SK-N-SH (cell line): ENCODE measurements around the gene ZNF732. TPM values are rescaled to one million over a fixed set of nuclear protein-coding genes. Genes with fewer than 3 reads are reported as not detected.

Experiments used
- CTCF ChIA-PET: fragments of 300-600, 350-600 bp; formaldehyde crosslinking; extraction: SDS; loops from one replicate; lab custom pipeline; 2021; lab: Yijun Ruan, JAX
- POLR2A ChIA-PET: fragments of 350-600 bp; sonication (Branson Sonifier 250); formaldehyde crosslinking; extraction: SDS; loops from one replicate; lab custom pipeline; 2020; ENCODE audit warnings: antibody characterized with exemption, inconsistent platforms; lab: Yijun Ruan, JAX
- DNase-seq: peaks from one replicate; pipeline ENCODE4 v3.0.0; 2012
- H2AFZ ChIP-seq: fragments of 200-600 bp; sonication (generic); 2 replicates; pipeline ENCODE4 v1.8.1; 2016; ENCODE audit warnings: antibody characterized with exemption, mild to moderate bottlenecking, low read depth
- H3F3A ChIP-seq: fragments of 200-600 bp; sonication (generic); replicated peaks from 2 replicates; pipeline ENCODE3; 2016; ENCODE audit warnings: antibody characterized with exemption, mild to moderate bottlenecking; ENCODE audit not compliant: insufficient read depth
- H3K27ac ChIP-seq, 2 experiments: fragments of 200-500 bp in 1 of 2; fragments of 200-600 bp in 1 of 2; sonication (Bioruptor generic) in 1 of 2; sonication (generic), shearing (Covaris generic) in 1 of 2; 2 replicates each; pipeline versions ENCODE4 v1.5.1 to v1.6.1; 2014 to 2016; ENCODE audit warnings: low read depth in 2 of 2, inconsistent platforms in 1 of 2, low read length in 1 of 2, mild to moderate bottlenecking in 1 of 2, mixed read lengths in 1 of 2
- H3K27me3 ChIP-seq: fragments of 200-600 bp; sonication (generic), shearing (Covaris generic); 2 replicates; pipeline ENCODE4 v1.6.1; 2016; ENCODE audit warnings: mixed run types; ENCODE audit not compliant: insufficient read depth
- H3K36me3 ChIP-seq, 2 experiments: fragments of 200-500 bp in 1 of 2; fragments of 200-600 bp in 1 of 2; sonication (Bioruptor generic) in 1 of 2; sonication (generic) in 1 of 2; replicated peaks in 1 of 2; 2 replicates each; pipeline versions ENCODE3 to v1.5.1; 2014 to 2016; ENCODE audit warnings: low read length in 1 of 2, mild to moderate bottlenecking in 1 of 2; ENCODE audit not compliant: insufficient read depth in 2 of 2, control insufficient read depth in 1 of 2
- H3K4me1 ChIP-seq, 2 experiments: fragments of 200-500 bp in 1 of 2; fragments of 200-600 bp in 1 of 2; sonication (Bioruptor generic) in 1 of 2; sonication (generic), shearing (Covaris generic) in 1 of 2; 2 replicates each; pipeline versions ENCODE4 v1.5.1 to v1.6.1; 2014 to 2016; ENCODE audit warnings: low read depth in 1 of 2, low read length in 1 of 2, mixed run types in 1 of 2; ENCODE audit not compliant: insufficient read depth in 2 of 2, control insufficient read depth in 1 of 2
- H3K4me2 ChIP-seq: fragments of 200-600 bp; sonication (generic), shearing (Covaris generic); 2 replicates; pipeline ENCODE4 v1.6.1; 2017; ENCODE audit warnings: mixed run types
- H3K4me3 ChIP-seq, 2 experiments: fragments of 200-500 bp in 1 of 2; fragments of 200-600 bp in 1 of 2; sonication (Bioruptor generic) in 1 of 2; sonication (generic), shearing (Covaris generic) in 1 of 2; 2 replicates each; pipeline versions ENCODE4 v1.5.1 to v1.8.1; 2014 to 2016; ENCODE audit warnings: low read depth in 2 of 2, inconsistent platforms in 1 of 2, low read length in 1 of 2, mild to moderate bottlenecking in 1 of 2, mixed read lengths in 1 of 2, moderate library complexity in 1 of 2
- H3K79me2 ChIP-seq: fragments of 200-600 bp; sonication (generic); 2 replicates; pipeline ENCODE4 v1.8.1; 2017; ENCODE audit warnings: mild to moderate bottlenecking; ENCODE audit not compliant: insufficient read depth
- H3K9ac ChIP-seq: fragments of 200-600 bp; sonication (generic); 2 replicates; pipeline ENCODE4 v1.6.1; 2017; ENCODE audit warnings: mixed run types
- H3K9me2 ChIP-seq: fragments of 200-600 bp; sonication (generic); 2 replicates; pipeline ENCODE4 v1.6.1; 2017; ENCODE audit warnings: mixed run types
- H3K9me3 ChIP-seq: fragments of 200-600 bp; sonication (generic); 2 replicates; pipeline ENCODE4 v1.6.1; 2017; ENCODE audit warnings: mixed run types, mild to moderate bottlenecking, moderate library complexity
- H4K20me1 ChIP-seq: fragments of 200-600 bp; sonication (generic); 2 replicates; pipeline ENCODE4 v1.6.1; 2017; ENCODE audit warnings: mild to moderate bottlenecking, mixed run types; ENCODE audit not compliant: insufficient read depth
- MEF2A ChIP-seq: IDR thresholded peaks from 2 replicates; pipeline ENCODE4 v1.4.0; 2012; ENCODE audit warnings: low read depth, borderline replicate concordance
- SMC3 ChIP-seq: IDR thresholded peaks from 2 replicates; pipeline ENCODE4 v1.6.1; 2012; ENCODE audit warnings: low read depth, low read length, improper control_type of control experiment
- TAF1 ChIP-seq: IDR thresholded peaks from 2 replicates; pipeline ENCODE4 v1.6.1; 2012; ENCODE audit warnings: low read depth, mild to moderate bottlenecking, low read length, moderate library complexity, borderline replicate concordance
- WGBS: methylation state at CpG from one replicate; pipeline ENCODE4 v1.1.6; 2017; ENCODE audit warnings: low lambda C conversion rate; 5-methylcytosine and 5-hydroxymethylcytosine counted together
- polyA plus RNA-seq, 3 experiments: library from polyadenylated mRNA; depleted of rRNA; stranded (reverse); fragments of >200 nt; gene quantifications; 2 replicates each; pipeline ENCODE4 v1.2.3, GENCODE V29; 2012
- TF ChIP-seq, protein P1 (sequence below): fragments of 150-350 bp; IDR thresholded peaks from 2 replicates; pipeline ENCODE4 v1.6.1; 2017; ENCODE audit warnings: antibody characterized with exemption, low read length, low read depth, borderline replicate concordance
- TF ChIP-seq, protein P2 (sequence below): IDR thresholded peaks from 2 replicates; pipeline ENCODE4; 2012
- TF ChIP-seq, protein P3 (sequence below): IDR thresholded peaks from 2 replicates; pipeline ENCODE4 v1.4.0; 2012; ENCODE audit warnings: low read depth, borderline replicate concordance
- TF ChIP-seq, protein P4 (sequence below): IDR thresholded peaks from 2 replicates; pipeline ENCODE4 v1.4.0; 2012; ENCODE audit warnings: low read depth, borderline replicate concordance

Gene ZNF732
- polyA plus RNA-seq, 1 of the 3 experiments (the other 2 are of a cell fraction), result 0.05 TPM

DNA sequence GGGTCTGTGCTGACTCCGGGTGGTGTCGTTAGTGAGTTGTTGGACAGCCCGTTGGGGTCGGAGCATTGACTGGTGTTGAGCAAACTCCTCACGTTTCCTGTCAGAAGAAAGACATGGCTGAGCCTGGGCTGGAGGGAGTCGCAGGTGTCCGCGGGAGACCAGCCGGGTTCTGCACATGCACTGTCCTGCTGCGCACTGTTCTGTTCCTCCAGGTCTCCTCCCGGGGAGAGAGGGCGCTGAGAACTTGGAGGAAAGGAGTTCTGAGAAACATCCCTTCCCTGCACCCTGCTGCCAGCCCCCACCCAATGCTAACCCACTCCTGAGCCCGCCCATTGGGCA, 33.5 kb upstream of the ZNF732 start:
- H3K36me3 ChIP-seq, result peaks cover 9 to 36% of the 10 kb centered on the region in 2 experiments
- peak overlapping the region; percentile 91 to 92 for H3K4me3 ChIP-seq
- peak overlapping the region; percentile 81; the same call in 1 of the 2 replicates for H3K9ac ChIP-seq
- no peaks in the 10 kb centered on the region for H3K27me3 ChIP-seq
- no peak for TF ChIP-seq MEF2A
- TF ChIP-seq, protein P1, sequence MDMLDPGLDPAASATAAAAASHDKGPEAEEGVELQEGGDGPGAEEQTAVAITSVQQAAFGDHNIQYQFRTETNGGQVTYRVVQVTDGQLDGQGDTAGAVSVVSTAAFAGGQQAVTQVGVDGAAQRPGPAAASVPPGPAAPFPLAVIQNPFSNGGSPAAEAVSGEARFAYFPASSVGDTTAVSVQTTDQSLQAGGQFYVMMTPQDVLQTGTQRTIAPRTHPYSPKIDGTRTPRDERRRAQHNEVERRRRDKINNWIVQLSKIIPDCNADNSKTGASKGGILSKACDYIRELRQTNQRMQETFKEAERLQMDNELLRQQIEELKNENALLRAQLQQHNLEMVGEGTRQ, result no peak
- TF ChIP-seq SMC3, result no peak
- TF ChIP-seq, protein P2, sequence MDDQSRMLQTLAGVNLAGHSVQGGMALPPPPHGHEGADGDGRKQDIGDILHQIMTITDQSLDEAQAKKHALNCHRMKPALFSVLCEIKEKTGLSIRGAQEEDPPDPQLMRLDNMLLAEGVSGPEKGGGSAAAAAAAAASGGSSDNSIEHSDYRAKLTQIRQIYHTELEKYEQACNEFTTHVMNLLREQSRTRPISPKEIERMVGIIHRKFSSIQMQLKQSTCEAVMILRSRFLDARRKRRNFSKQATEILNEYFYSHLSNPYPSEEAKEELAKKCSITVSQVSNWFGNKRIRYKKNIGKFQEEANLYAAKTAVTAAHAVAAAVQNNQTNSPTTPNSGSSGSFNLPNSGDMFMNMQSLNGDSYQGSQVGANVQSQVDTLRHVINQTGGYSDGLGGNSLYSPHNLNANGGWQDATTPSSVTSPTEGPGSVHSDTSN, result no peak
- TF ChIP-seq, all 33 proteins: peak for 0
- POLR2A ChIA-PET, result interaction anchor here (1.1 kb wide), 1 partner anchor 135 kb away, joined by 5 read pairs; no protein-coding TSS in a partner anchor
- Histone ChIP-seq H3K4me2 (peak overlapping the region; percentile 92), H3F3A (no peaks in the 10 kb centered on the region), H3K9me2 (no peaks in the 10 kb centered on the region), H3K9me3 (no peaks in the 10 kb centered on the region; the same call in 1 of the 2 replicates), H3K4me1 (peaks cover 0 to 19% of the 10 kb centered on the region in 2 experiments; a peak in 1 of 4 replicates), H4K20me1 (no peaks in the 10 kb centered on the region), H3K79me2 (peaks cover 54% of the 10 kb centered on the region), H2AFZ (no peak overlapping the region), H3K27ac (no peak overlapping the region)
- CTCF ChIA-PET, result no interaction called here
- 61% methylated on average over 2 of the region's 13 CpGs for WGBS
- no peak for DNase-seq

DNA sequence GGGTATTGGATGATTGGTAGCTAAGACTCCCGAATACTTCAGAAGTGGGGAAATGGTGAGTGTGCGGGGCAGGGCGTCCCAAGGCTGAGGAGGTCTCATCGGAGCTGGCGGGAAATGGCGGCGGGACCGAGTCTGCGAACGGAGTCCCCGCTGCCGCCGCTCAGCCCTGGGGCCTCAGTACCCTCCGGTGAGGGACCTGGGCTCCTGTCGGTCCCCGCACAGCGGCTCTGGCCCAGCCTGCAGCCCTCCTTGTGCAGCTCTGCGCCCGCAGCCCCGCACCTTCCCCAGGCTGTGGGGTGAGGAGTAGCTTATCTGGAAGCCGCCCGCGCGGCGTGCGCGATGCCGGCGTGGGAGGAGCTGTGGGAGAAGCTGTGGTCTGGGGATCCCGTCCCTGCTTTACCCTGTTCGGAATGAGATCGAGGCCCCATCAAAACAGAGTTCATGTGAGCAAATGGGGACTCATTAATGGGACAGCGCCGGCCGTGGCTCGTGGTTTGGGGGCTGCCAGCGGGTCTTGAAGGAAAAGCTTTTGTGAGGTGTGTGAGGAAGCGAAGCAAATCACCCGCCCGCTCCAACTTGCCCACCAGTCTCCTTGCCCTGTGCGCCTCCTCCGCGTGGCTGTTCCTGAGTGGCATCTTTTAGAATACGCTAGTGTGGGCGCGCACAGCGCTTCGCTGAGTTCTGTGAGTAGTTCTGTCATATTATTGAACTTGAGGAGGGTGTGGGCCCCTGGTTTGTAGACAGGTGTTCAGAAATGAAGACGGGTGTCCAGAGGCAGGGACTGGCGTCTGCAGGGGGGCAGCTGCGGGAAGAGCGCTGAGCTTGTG, 32.9 kb upstream of the ZNF732 start:
- CTCF ChIA-PET, result no interaction called here

More for the DNA sequence above, 32.9 kb upstream of the ZNF732 start:
- no peak for DNase-seq
- H4K20me1 ChIP-seq, result no peaks in the 10 kb centered on the region
- H3K9me3 ChIP-seq, result no peaks in the 10 kb centered on the region; the same call in 1 of the 2 replicates
- WGBS, result 9% methylated on average over 27 of the region's 52 CpGs
- POLR2A ChIA-PET, result interaction anchor here (0.9 to 1.1 kb wide), 2 partner anchors 33 to 136 kb away, joined by 3 to 5 read pairs; partner anchors contain the start of gene ZNF732
- H3K9me2 ChIP-seq, result no peaks in the 10 kb centered on the region
- peak overlapping the region; percentile 81 for H3K9ac ChIP-seq
- H3K36me3 ChIP-seq, result peaks cover 8 to 36% of the 10 kb centered on the region in 2 experiments
- no peaks in the 10 kb centered on the region for H3K27me3 ChIP-seq
- H3F3A ChIP-seq, result no peaks in the 10 kb centered on the region
- peak overlapping the region; percentile 77 to 86 for H3K27ac ChIP-seq
- TF ChIP-seq MEF2A (no peak), TAF1 (peak; percentile 7; the same call in 1 of the 2 replicates)
- TF ChIP-seq, protein P3, sequence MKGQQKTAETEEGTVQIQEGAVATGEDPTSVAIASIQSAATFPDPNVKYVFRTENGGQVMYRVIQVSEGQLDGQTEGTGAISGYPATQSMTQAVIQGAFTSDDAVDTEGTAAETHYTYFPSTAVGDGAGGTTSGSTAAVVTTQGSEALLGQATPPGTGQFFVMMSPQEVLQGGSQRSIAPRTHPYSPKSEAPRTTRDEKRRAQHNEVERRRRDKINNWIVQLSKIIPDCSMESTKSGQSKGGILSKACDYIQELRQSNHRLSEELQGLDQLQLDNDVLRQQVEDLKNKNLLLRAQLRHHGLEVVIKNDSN, result no peak
- TF ChIP-seq, protein P4, sequence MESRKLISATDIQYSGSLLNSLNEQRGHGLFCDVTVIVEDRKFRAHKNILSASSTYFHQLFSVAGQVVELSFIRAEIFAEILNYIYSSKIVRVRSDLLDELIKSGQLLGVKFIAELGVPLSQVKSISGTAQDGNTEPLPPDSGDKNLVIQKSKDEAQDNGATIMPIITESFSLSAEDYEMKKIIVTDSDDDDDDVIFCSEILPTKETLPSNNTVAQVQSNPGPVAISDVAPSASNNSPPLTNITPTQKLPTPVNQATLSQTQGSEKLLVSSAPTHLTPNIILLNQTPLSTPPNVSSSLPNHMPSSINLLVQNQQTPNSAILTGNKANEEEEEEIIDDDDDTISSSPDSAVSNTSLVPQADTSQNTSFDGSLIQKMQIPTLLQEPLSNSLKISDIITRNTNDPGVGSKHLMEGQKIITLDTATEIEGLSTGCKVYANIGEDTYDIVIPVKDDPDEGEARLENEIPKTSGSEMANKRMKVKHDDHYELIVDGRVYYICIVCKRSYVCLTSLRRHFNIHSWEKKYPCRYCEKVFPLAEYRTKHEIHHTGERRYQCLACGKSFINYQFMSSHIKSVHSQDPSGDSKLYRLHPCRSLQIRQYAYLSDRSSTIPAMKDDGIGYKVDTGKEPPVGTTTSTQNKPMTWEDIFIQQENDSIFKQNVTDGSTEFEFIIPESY, result no peak
- H3K79me2 ChIP-seq, result peaks cover 50% of the 10 kb centered on the region
- H3K4me1 ChIP-seq, result peaks cover 0 to 19% of the 10 kb centered on the region in 2 experiments; a peak in 1 of 4 replicates
- peak overlapping the region; percentile 91 to 92 for H3K4me3 ChIP-seq
- peak overlapping the region; percentile 92 for H3K4me2 ChIP-seq
- H2AFZ ChIP-seq, result peak overlapping the region; percentile 96
